ENCODE data around the gene CNNM3.

DNA sequence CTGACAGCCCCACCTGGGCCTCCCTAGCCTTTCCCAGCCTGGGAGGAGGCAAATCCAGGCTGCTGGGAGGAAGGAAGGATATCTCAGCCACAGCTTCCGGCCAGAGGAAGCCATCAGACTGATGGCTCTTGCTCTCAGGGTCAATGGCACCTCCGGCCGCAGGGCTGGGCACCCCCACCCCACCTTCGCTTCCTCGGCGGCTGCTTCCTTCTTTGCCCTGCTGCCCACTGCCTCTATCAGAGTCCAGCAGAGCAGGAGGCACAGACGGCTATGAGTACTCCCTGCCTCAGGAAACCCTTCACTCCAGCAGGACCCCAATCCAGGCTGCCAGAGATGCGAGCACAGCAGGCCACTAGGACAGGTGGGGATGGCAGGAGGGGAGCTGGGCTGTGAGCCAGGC lies 50.5 kb downstream of the CNNM3 start:
- TF ChIP-seq, protein P1, sequence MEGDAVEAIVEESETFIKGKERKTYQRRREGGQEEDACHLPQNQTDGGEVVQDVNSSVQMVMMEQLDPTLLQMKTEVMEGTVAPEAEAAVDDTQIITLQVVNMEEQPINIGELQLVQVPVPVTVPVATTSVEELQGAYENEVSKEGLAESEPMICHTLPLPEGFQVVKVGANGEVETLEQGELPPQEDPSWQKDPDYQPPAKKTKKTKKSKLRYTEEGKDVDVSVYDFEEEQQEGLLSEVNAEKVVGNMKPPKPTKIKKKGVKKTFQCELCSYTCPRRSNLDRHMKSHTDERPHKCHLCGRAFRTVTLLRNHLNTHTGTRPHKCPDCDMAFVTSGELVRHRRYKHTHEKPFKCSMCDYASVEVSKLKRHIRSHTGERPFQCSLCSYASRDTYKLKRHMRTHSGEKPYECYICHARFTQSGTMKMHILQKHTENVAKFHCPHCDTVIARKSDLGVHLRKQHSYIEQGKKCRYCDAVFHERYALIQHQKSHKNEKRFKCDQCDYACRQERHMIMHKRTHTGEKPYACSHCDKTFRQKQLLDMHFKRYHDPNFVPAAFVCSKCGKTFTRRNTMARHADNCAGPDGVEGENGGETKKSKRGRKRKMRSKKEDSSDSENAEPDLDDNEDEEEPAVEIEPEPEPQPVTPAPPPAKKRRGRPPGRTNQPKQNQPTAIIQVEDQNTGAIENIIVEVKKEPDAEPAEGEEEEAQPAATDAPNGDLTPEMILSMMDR (IDR thresholded peaks at IDR 0.05): no peak
- TF ChIP-seq POLR2AphosphoS5 (IDR thresholded peaks at IDR 0.05) (no peak), POLR2A (IDR thresholded peaks at IDR 0.05) (no peak), EP300 (IDR thresholded peaks at IDR 0.05) (no peak)
